CD4-positive, alpha-beta T cell treated with Interferon gamma for 1 hour (primary cell): ENCODE measurements around the gene ADH1A.
"Not testable (repeated sequence)": the region's sequence is repeated elsewhere in the genome, so short reads cannot be mapped to it uniquely, and the experiment has no call there.

Source experiments
- DNase-seq: peaks from one replicate; pipeline ENCODE4 v3.0.0-alpha.2; 2020

ADH1A gene

DNA sequence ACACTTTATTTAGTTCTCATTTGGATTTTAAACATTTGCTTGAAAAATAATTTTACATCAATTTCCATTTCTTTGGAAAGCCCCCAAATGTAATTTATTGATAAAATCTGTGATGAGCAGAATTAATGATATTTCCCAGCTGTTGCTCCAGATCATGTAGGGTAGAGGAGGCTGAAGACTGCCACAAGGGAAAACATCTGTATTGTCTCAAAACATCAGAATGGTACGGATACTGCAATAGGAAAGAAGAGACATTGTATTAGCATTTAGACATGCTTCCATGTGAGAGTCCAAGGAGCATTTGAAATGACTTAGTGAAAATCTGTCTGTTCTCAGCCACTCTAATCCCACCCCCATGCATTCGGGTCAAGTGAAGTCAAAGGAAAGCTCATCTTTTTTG, 14.4 kb downstream of the ADH1A start:
- DNase-seq: no peak

GRCh38 chr4:99275885-99276284, 14.9 kb downstream of the ADH1A start:
- no peak for DNase-seq

DNA sequence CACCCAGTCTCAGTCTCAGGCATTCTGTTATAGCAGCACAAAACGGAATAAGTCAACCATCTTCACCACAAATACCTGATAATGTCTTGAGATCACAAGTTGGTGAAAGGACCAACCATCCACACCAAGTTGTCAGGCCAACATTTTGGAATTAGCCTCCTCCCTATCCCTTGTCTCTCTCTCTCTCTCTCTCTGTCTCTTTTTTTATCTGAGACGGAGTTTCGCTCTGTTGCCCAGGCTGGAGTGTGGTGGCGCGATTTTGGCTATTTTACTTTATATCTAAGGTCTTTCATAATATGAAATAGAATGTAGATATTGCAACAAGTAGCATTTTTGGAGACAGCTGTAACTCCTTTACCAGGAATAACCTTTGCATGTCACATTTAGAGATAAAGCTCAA, 15.7 kb downstream of the ADH1A start:
- no peak for DNase-seq

GRCh38 chr4:99273704-99274103, 17.1 kb downstream of the ADH1A start:
- no peak for DNase-seq

- DNase-seq: no peak
Observed at GRCh38 chr4:99264927-99265326, 25.9 kb downstream of the ADH1A start.

DNA sequence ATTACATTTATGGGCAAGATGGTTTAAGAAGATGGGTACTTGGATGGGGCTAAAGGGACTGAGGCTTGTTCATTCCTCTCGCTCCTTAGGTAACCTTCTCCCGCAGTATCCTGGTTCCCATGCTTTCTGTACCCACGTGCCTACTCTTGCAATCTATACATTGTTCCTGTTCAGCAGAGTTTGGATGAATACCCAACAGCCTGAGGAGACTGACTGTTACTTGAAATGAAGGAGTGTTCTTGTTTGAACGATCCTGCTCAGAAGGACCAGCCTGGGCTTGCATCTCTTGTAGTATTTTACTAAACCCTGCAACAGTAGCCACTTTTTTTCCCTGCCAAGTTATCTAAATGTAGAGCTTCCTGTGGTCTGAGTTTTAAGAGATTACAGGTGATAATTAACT, 38.0 kb downstream of the ADH1A start:
- no peak for DNase-seq

- DNase-seq: no peak
Observed at GRCh38 chr4:99248714-99249113, 42.1 kb downstream of the ADH1A start.

DNA sequence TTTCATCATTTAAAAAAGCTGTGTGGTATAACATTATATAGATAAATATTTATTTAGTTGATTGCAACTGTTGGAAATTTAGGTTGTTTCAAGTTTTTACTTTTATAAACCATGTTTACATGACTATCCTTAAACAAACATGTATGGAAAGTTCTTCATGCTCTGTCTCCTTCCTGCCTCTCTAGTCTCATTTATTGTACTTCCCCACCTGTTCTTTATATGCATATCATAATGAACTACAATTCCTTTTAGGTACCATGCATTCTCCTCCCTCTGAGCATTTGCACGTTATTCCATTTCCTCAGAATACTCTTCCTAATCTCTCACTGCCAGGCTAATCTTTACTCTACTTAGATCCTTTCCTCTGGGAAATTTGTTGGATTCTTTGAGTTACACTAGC, 54.8 kb downstream of the ADH1A start:
- DNase-seq: no peak

- DNase-seq: no peak
Observed at GRCh38 chr4:99234331-99235010, 56.3 kb downstream of the ADH1A start.

DNA sequence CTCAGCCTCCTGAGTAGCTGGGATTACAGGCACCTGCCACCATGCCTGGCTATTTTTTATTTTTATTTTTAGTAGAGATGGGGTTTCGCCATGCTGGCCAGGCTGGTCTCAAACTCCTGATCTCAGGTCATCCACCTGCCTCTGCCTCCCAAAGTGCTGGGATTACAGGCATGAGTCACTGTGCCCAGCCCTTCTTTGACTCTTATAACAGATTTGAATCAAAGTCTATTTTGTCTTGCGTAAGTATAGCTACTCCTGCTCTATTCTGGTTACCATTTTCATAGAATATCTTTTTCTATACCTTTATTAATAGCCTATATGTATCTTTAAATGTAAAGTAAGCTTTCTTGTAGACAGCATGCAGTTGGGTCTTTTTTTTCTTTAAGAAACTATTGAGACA, 57.4 kb downstream of the ADH1A start:
- DNase-seq: not testable (repeated sequence)

DNA sequence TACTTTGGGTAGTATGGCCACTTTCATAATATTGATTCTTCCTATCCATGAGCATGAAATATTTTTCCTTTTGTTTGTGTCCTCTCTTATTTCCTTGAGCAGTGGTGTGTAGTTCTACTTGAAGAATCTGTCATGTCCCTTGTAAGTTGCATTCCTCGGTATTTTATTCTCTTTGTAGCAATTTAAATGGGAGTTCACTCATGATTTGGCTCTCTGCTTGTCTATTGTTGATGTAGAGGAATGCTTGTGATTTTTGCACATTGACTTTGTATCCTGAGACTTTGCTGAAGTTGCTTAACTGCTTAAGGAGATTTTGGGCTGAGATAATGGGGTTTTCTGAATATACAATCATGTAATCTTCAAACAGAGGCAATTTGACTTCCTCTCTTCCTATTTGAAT, 62.1 kb downstream of the ADH1A start:
- DNase-seq: not testable (repeated sequence)

GRCh38 chr4:99227646-99228045, 63.1 kb downstream of the ADH1A start:
- DNase-seq: not testable (repeated sequence)
